Ovary (tissue), 3 donors: Measurements from ENCODE around the gene TRA2B.

Experiments used
- CTCF ChIP-seq, 3 donors: fragments of 450-650 bp in 2 of 3; fragments of 200-600 bp in 1 of 3; IDR thresholded peaks; one replicate each; pipeline versions ENCODE4 v1.5.1 to v1.8.0; 2016 to 2022; ENCODE audit warnings: antibody characterized with exemption in 3 of 3, mild to moderate bottlenecking in 1 of 3
- POLR2A ChIP-seq: fragments of 450-650 bp; IDR thresholded peaks from one replicate; pipeline ENCODE4 v1.6.1; 2017; ENCODE audit warnings: antibody characterized with exemption, mild to moderate bottlenecking, moderate library complexity
- donor health status: DM: no; HTN: no; CAD: no.

- TF ChIP-seq CTCF (IDR thresholded peaks at IDR 0.05) (no peak), POLR2A (no peak)
Measured at GRCh38 chr3:185934767-185935464, 2.9 kb downstream of the TRA2B start.
